Smooth muscle cell (in vitro differentiated cells): ENCODE measurements around the gene STK38L. TPM values are rescaled to one million over a fixed set of nuclear protein-coding genes. Genes with fewer than 3 reads are reported as not detected.

Source experiments
- DNase-seq: peaks from one replicate; lab custom pipeline; 2025; ENCODE audit not compliant: unreplicated experiment; lab: John Stamatoyannopoulos, UW
- H2AFZ ChIP-seq: fragments of 200-600 bp; sonication (generic); 2 replicates; pipeline ENCODE4 v1.6.0; 2016; ENCODE audit warnings: antibody characterized with exemption, low read depth, mild to moderate bottlenecking
- H3F3A ChIP-seq: fragments of 200-600 bp; sonication (generic); 2 replicates; pipeline ENCODE4 v1.6.0; 2017; ENCODE audit warnings: antibody characterized with exemption, low read depth
- H3K27ac ChIP-seq: fragments of 200-600 bp; sonication (generic); 2 replicates; pipeline ENCODE4 v1.5.1; 2016; ENCODE audit warnings: low read depth, mild to moderate bottlenecking
- H3K27me3 ChIP-seq: fragments of 200-600 bp; sonication (generic); 2 replicates; pipeline ENCODE4 v1.6.1; 2016; ENCODE audit warnings: low read depth, mild to moderate bottlenecking
- H3K36me3 ChIP-seq: fragments of 200-600 bp; sonication (generic); 2 replicates; pipeline ENCODE4 v1.5.1; 2016; ENCODE audit warnings: low read depth
- H3K4me1 ChIP-seq: fragments of 200-600 bp; sonication (generic); 2 replicates; pipeline ENCODE4 v1.5.1; 2016; ENCODE audit warnings: low read depth
- H3K4me2 ChIP-seq: fragments of 200-600 bp; sonication (generic); 2 replicates; pipeline ENCODE4 v1.6.0; 2016; ENCODE audit warnings: mild to moderate bottlenecking
- H3K4me3 ChIP-seq: fragments of 200-600 bp; sonication (generic); 2 replicates; pipeline ENCODE4 v1.5.1; 2016; ENCODE audit warnings: mild to moderate bottlenecking
- H3K79me2 ChIP-seq: fragments of 200-600 bp; sonication (generic); 2 replicates; pipeline ENCODE4 v1.6.0; 2016; ENCODE audit warnings: low read depth, mild to moderate bottlenecking
- H3K9ac ChIP-seq: fragments of 200-600 bp; sonication (generic); 2 replicates; pipeline ENCODE4 v1.6.0; 2016; ENCODE audit warnings: low read depth
- H3K9me3 ChIP-seq: fragments of 200-600 bp; sonication (generic); replicated peaks from 2 replicates; pipeline ENCODE4 v1.5.1; 2016; ENCODE audit warnings: low read depth
- H4K20me1 ChIP-seq: fragments of 200-600 bp; sonication (generic); 2 replicates; pipeline ENCODE4 v1.6.0; 2016; ENCODE audit warnings: low read depth
- CTCF ChIP-seq: fragments of 200-600 bp; sonication (generic); IDR thresholded peaks from 2 replicates; pipeline ENCODE4 v1.5.1; 2017; ENCODE audit warnings: borderline replicate concordance, mild to moderate bottlenecking, antibody characterized with exemption; ENCODE audit not compliant: insufficient read depth, poor library complexity, severe bottlenecking
- WGBS: methylation state at CpG from one replicate; pipeline ENCODE4 v1.1.7; 2016; ENCODE audit warnings: low lambda C conversion rate; 5-methylcytosine and 5-hydroxymethylcytosine counted together
- polyA plus RNA-seq: library from polyadenylated mRNA; unstranded; fragments of >200 nt; fragmentation: Nextera tagmentation; extraction: Ambion mirVana; gene quantifications from 2 replicates; pipeline ENCODE4 v1.2.1, GENCODE V29; 2016
- total RNA-seq: library from RNA; depleted of rRNA; stranded (reverse); fragments of >200 nt; gene quantifications from 2 replicates; pipeline ENCODE4 v1.2.3, GENCODE V29; 2014

STK38L gene
- total and polyA plus RNA-seq, 2 experiments from 2014 or later = 57.8 to 190 TPM

GRCh38 chr12:27335364-27336281, 91.5 kb downstream of the STK38L start:
- WGBS = 85% methylated on average over 5 of the region's 5 CpGs
- Histone ChIP-seq H3K9me3 (no peaks in the 10 kb centered on the region), H3K4me2 (no peak overlapping the region), H2AFZ (no peak overlapping the region), H3K27me3 (peaks cover 13% of the 10 kb centered on the region), H4K20me1 (no peaks in the 10 kb centered on the region), H3K36me3 (no peaks in the 10 kb centered on the region), H3K27ac (no peak overlapping the region), H3K9ac (no peak overlapping the region), H3F3A (peaks cover 11% of the 10 kb centered on the region), H3K79me2 (peaks cover 7% of the 10 kb centered on the region), H3K4me1 (peaks cover 13% of the 10 kb centered on the region), H3K4me3 (no peak overlapping the region)
- TF ChIP-seq CTCF = no peak
- DNase-seq = no peak

GRCh38 chr12:27336282-27336653, 92.2 kb downstream of the STK38L start:
- peaks cover 7% of the 10 kb centered on the region for H3K79me2 ChIP-seq

GRCh38 chr12:27337376-27337775, 93.3 kb downstream of the STK38L start:
- Histone ChIP-seq H3K4me1 (no peaks in the 10 kb centered on the region), H2AFZ (no peak overlapping the region), H3K27ac (no peak overlapping the region), H3K9me3 (no peaks in the 10 kb centered on the region), H4K20me1 (no peaks in the 10 kb centered on the region), H3K27me3 (peaks cover 13% of the 10 kb centered on the region), H3K36me3 (no peaks in the 10 kb centered on the region), H3K9ac (no peak overlapping the region), H3K4me3 (no peak overlapping the region), H3K4me2 (no peak overlapping the region), H3F3A (no peaks in the 10 kb centered on the region), H3K79me2 (peaks cover 12% of the 10 kb centered on the region)
- DNase-seq = no peak
- TF ChIP-seq CTCF = no peak
- WGBS = 97% methylated on average over 1 of the region's 1 CpG

More at GRCh38 chr12:27336282-27336653, 92.2 kb downstream of the STK38L start:
- peaks cover 6% of the 10 kb centered on the region for H3K4me1 ChIP-seq
- no peak overlapping the region for H3K9ac ChIP-seq
- no peak overlapping the region for H3K4me2 ChIP-seq
- WGBS = 98% methylated on average over 2 of the region's 2 CpGs
- no peak overlapping the region for H2AFZ ChIP-seq
- no peaks in the 10 kb centered on the region for H3K9me3 ChIP-seq
- no peak overlapping the region for H3K4me3 ChIP-seq
- no peak for TF ChIP-seq CTCF
- H3K36me3 ChIP-seq = no peaks in the 10 kb centered on the region
- no peak for DNase-seq
- no peaks in the 10 kb centered on the region for H4K20me1 ChIP-seq
- H3K27ac ChIP-seq = no peak overlapping the region
- peaks cover 5% of the 10 kb centered on the region for H3F3A ChIP-seq
- H3K27me3 ChIP-seq = peaks cover 13% of the 10 kb centered on the region

GRCh38 chr12:27338473-27338872, 94.4 kb downstream of the STK38L start:
- H3K9ac ChIP-seq = no peak overlapping the region
- H3K36me3 ChIP-seq = no peaks in the 10 kb centered on the region
- H2AFZ ChIP-seq = no peak overlapping the region
- H4K20me1 ChIP-seq = no peaks in the 10 kb centered on the region
- no peaks in the 10 kb centered on the region for H3F3A ChIP-seq
- H3K27me3 ChIP-seq = peaks cover 11% of the 10 kb centered on the region
- peaks cover 12% of the 10 kb centered on the region for H3K79me2 ChIP-seq
- no peak overlapping the region for H3K4me2 ChIP-seq
- H3K27ac ChIP-seq = no peak overlapping the region
- no peak overlapping the region for H3K4me3 ChIP-seq
- no peak for TF ChIP-seq CTCF
- DNase-seq = no peak
- 100% methylated on average over 1 of the region's 1 CpG for WGBS
- peaks cover 10% of the 10 kb centered on the region for H3K4me1 ChIP-seq
- no peaks in the 10 kb centered on the region for H3K9me3 ChIP-seq
